Stimulated activated CD8-positive, alpha-beta memory T cell treated with anti-CD3 and anti-CD28 coated beads, Interleukin-12 subunit alpha, Interleukin-12 subunit beta, amount 100 ng/mL, for 4 hours (primary cell): ENCODE results near the gene UQCR11.

Experiments
- DNase-seq: peaks from one replicate; pipeline ENCODE4 v3.0.0-alpha.2; 2020; ENCODE audit warnings: low read depth

Gene UQCR11

GRCh38 chr19:1615156-1615765, 10.0 kb upstream of the UQCR11 start:
- DNase-seq, result no peak

DNA sequence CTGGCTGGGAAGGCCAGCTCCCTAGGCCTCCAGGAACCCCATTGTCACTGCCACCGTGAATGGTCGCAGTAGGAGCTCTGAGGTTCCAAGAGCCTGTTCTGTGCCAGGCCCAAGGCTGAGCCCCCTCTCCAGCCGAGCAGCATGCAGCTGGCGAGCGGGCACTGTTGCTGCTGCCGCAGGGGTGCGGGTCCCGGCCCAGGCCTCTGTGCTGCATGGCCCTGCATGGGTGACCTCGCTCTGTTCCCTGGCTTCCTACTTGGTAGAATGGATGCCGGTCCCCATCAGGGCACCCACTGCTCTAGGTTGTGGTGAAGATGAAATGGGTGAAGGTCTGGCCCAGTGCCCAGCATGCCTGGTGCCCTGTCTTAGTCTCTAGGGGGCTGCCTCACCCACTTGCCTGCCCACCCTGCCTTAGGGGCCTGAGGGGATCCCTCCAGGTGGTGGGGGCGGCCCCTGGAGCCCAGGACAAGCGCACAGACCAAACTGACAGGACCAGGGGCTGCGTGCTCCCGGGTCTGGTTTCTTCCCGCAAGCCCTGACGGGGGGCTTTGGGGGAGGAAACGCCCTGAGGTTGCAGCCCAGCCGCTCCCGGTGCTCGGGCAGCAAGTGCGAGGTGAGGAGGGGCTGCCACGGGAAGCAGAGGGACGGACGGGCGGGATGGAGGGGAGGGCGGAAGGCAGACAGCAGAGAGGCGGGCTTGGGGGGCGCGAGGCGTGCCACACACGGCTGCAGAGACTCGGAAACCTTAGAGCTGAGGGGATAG, 8.7 kb upstream of the UQCR11 start:
- no peak for DNase-seq

DNA sequence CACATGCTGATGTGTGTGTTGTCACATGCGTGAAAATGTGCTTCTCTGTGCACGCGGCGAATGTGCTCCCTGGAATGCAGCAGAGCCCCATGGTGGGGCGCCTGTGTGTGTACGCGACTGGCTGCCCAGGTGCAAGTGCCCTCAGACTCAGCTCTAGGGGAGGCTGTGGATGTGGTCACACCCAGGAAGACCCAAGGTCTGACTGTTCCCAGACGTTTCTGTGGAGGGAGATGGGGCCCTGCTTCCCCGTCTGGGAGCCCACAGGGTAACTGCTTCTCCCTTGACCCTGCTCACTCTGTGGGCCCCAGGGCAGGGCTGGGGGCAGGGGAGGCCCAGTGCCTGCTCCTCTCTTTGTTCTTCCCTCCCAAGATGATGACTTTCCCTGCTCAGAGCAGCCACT, 7.9 kb upstream of the UQCR11 start:
- no peak for DNase-seq

- no peak for DNase-seq
Observed at GRCh38 chr19:1612114-1613086, 7.1 kb upstream of the UQCR11 start.

DNA sequence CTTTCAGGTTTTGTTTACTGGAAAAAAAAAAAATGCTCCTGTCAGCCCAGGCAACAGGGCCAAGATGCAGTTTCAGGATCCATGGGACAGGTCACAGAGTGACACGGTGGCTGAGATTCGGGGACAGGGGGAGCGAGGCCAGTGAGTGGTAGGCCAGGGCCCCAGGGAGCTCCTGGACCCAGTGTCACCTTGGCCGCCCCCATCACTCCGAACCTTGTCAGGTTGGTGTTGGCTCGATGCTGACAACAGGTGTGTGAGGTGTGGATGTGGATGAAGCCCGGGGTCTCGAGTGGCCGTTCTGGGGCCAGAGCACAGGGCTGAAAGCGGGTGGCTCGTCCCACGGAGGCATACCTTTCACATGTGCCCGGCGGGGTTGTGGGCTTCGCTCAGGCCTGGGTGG, 6.1 kb upstream of the UQCR11 start:
- no peak for DNase-seq

DNA sequence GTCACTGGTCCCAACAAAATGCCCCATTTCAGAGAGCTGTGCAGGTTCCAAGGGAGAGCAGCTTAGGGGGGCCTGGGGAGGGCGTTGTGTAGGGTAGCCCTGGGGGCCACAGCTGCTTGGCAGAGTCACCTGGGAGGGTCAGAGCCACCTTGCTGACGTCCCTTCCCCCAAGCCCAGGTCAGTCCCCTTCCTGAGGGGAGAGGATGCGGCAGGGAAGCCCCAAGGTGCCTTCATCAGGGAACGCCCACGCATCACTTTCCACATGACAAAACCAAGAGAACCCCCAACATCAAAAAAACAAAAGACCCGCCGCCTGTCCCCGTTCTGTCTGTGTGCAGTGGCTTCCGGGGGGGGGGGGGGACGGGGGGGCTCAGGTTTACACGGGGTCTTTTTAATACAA, 5.3 kb upstream of the UQCR11 start:
- DNase-seq, result no peak

- DNase-seq, result no peak
Observed at GRCh38 chr19:1609680-1610474, 4.6 kb upstream of the UQCR11 start.

DNA sequence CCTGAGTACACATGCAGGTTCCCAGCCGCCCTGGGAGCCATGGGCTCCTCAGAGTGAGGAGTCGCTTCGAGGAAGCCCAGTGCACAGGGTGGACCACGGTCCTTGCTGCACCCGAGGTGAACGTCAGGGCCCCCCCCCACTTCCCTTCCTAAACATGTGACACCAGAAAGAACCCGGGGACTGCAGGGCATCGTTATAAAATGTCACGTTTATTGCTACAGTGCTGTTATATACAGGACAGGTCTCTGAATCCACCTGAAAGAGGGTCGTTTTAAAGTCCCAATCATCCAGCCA, 3.8 kb upstream of the UQCR11 start:
- no peak for DNase-seq

GRCh38 chr19:1608359-1609102, 3.3 kb upstream of the UQCR11 start:
- no peak for DNase-seq

DNA sequence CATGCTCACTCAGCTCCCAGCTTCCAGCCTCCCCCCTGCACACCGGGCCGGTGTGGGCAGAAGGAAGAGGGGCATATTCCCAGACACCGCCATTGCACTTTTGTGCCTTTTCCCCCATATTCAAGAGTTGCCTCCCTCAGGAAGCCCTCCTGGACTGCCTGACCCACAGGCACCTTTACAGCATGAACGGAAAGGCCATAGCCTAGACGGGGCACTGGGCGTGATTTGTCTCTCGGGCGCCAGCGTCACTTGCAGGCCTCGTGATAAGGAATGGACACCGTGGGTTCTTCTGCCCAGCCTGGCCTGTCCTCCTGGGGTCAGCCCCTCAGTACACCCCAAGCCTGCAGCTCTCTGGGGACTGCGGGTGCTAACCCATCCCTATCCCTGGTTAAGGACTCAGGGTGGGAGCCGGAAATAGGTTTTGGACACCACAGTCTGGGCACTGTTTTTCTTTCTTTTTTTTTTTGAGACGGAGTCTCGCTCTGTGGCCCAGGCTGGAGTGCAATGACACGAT, 933 bp upstream of the UQCR11 start:
- DNase-seq, result no peak

GRCh38 chr19:1602091-1602707, 3.1 kb downstream of the UQCR11 start:
- no peak for DNase-seq

DNA sequence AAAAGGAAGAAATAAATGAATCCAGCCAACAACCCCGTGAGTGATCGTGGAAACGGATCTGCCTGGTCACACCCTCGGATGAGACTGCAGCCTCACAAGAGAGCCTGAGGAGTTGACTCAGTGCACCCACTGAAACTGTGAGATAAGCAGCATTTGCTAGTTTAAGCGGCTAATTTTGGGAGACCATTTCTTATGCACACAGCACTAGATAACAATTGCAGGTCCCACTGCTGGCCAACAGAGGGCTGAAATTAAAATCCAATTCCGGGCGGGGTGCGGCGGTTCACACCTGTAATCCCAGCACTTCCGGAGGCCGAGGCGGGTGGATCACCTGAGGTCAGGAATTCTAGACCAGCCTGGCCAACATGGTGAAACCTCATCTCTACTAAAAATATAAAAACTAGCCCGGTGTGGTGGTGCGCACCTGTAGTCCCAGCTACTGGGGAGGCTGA, 3.6 kb downstream of the UQCR11 start:
- DNase-seq, result no peak

DNA sequence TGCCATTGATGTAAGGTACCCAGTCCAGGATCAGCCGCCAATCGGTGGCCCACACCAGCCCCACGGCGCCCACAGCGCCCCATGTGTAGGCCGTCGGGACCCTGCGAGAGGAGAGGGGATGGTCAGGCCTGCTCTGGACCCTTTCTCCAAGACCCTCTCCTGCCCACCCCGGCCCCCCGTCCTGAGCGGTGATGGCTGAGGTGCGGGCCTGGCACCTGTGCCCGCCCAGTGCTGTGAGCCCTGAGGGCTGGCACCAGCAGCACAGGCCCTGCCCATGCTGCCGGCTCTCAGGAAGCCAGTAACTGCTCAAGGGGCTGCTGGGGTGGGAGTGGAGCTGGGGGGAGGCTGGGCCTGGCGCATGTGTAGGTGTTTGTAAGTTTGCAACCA, 5.8 kb downstream of the UQCR11 start:
- DNase-seq, result no peak

DNA sequence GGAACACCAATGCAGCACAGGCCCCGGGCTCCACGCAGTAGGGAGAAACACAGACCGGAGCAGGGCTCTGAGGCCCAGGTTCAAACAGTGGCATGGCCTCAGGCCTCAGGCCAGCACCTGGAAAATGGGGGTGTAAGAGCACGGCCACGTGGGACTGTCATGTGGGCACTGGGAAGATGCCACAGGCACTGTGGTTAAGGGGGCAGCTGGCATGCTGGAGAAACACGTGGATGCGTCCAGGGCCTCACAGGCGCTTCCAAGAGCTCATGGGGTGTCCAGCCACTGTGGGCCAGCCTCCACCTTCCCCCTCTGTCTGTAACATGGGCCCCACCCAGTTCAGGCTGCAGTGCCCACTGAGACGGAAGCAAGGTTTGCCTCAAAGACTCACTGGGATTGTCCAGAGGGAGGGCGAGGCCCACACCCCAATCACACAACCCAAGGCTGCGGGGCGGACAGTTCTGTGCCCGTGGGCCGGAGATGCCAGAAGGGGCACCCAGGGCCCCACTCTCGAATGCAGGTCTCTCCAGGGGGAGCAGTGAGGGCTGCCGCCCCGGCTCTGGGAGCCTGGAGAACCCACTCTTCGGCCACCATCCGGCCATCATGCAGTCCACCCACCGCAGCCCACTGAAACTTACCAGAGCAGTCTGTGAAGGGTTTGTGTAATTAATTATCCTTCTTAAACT, 6.3 kb downstream of the UQCR11 start:
- no peak for DNase-seq

DNA sequence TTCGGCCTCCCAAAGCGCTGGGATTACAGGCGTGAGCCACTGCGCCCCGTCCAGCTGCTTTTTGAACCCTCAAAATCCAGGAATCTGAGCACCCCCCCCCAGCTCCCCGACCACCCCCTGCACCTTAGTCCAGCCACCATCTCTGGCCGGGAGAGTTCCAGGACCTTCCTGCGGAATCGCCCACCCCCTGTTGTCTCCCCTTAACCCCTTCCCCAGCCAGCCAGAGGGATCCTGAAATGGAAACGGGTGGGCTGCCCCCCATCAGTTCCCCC, 11.8 kb downstream of the UQCR11 start:
- DNase-seq, result no peak

DNA sequence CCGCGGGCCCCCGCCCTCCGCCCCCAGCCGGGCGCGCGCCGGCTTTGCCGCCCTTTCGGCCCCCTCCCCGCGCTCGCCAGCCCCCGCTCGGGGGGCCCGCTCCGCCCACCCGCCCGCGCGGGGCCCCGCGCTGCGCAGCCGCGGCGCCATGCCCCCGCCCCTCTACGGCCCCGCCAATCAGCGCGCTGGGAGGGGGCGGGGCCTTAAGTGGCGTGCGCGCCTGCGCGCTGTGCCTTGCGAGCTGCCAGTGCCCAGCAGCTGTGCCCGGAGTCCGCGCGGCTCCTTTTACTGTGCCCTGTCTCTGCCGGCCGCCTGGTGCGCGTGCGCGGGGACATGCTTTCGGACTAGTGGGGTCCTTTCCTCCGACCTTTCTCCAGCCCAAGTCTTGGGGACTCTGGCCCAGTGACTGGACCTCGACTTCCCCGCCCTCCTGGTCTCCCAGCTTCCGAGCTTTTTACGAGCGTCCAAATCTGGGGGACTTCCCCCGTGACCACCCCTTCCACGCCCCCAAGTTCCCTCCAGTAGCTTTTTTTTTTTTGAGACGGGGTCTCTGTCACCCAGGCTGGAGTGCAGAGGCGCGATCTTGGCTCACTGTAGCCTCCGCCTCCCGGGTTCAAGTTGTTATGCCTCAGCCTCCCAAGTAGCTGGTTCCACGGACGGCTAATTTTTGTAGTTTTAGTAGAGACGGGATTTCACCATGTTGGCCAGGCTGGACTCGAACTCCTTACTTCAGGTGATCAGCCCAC, 12.3 kb downstream of the UQCR11 start, which contains the start of gene MBD3:
Gene MBD3, minus strand, starts transcription at position 111 of the 746 bp plus-strand sequence. CDS start 234 bp downstream, outside the sequence.
- peak; percentile 83 for DNase-seq

DNA sequence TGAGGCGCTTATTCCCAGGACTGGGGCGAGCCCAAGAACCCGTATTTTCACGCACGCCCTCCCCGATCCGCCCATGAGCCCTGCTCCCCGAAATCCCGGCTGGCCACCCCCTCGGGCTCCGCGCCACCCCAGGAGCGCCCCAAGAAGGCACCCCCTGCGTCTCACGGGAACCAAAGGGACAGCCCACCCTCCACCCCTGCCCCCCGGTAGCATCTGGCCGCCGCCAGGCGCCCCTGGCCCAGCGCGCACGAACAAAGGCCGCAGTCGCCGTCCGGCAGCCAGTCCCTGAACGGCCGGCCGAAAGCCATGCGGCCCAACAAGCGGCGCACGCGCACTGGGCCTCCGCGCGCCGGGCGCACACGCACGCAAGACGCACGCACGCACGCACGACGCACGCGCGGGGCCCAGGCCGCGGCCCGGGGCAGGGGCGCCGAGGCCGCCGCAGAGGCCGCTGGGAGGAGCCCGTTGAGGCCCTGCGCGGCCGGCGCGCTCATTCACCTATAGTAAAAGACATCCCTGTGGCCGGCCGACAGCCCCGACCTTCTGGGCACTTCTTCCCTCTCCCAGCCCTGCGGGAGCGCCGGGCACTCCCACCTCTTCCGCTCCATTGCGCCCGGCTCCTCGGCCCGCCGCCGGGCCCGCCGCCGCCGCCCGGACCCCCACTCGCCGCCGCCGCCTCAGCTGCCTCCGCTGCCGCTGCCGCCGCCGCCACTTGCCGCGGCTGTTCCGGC, 13.1 kb downstream of the UQCR11 start:
- peak; percentile 74 for DNase-seq

GRCh38 chr19:1591421-1592023, 13.7 kb downstream of the UQCR11 start:
- no peak for DNase-seq
